Measurements from ENCODE around the gene GHR.

GHR gene

GRCh38 chr5:42423285-42424165, at the start of gene GHR:
Gene GHR, plus strand, starts transcription at chr5:42423439. Its CDS starts 142,436 bp downstream, at chr5:42565875.
- DNase-seq (ENCODE audit: low read depth in 2 of 2, low spot score in 1 of 2): no peak

- no peak for DNase-seq (ENCODE audit: low read depth in 2 of 2, low spot score in 1 of 2)
These were observed 48.5 kb upstream of the GHR start for GRCh38 chr5:42374679-42375273.

GRCh38 chr5:42377496-42377895, 45.7 kb upstream of the GHR start:
- no peak for DNase-seq (ENCODE audit: low read depth in 2 of 2, low spot score in 1 of 2)

GRCh38 chr5:42381973-42382372, 41.3 kb upstream of the GHR start:
- DNase-seq (ENCODE audit: low read depth in 2 of 2, low spot score in 1 of 2): no peak

GRCh38 chr5:42387563-42387962, 35.7 kb upstream of the GHR start:
- DNase-seq (ENCODE audit: low read depth in 2 of 2, low spot score in 1 of 2): no peak

GRCh38 chr5:42390115-42390514, 33.1 kb upstream of the GHR start:
- no peak for DNase-seq (ENCODE audit: low read depth in 2 of 2, low spot score in 1 of 2)

- no peak for DNase-seq (ENCODE audit: low read depth in 2 of 2, low spot score in 1 of 2)
These were observed 30.3 kb upstream of the GHR start for GRCh38 chr5:42392917-42393316.

- no peak for DNase-seq (ENCODE audit: low read depth in 2 of 2, low spot score in 1 of 2)
These were observed 27.1 kb upstream of the GHR start for GRCh38 chr5:42396111-42396510.

- DNase-seq (ENCODE audit: low read depth in 2 of 2, low spot score in 1 of 2): no peak
These were observed 26.0 kb upstream of the GHR start for GRCh38 chr5:42397267-42397666.

- no peak for DNase-seq (ENCODE audit: low read depth in 2 of 2, low spot score in 1 of 2)
These were observed 23.5 kb upstream of the GHR start for GRCh38 chr5:42399702-42400101.

- no peak for DNase-seq (ENCODE audit: low read depth in 2 of 2, low spot score in 1 of 2)
These were observed 22.8 kb upstream of the GHR start for GRCh38 chr5:42400474-42400873.

GRCh38 chr5:42403236-42403635, 20.0 kb upstream of the GHR start:
- DNase-seq (ENCODE audit: low read depth in 2 of 2, low spot score in 1 of 2): no peak

GRCh38 chr5:42404366-42404765, 18.9 kb upstream of the GHR start:
- no peak for DNase-seq (ENCODE audit: low read depth in 2 of 2, low spot score in 1 of 2)

- no peak for DNase-seq (ENCODE audit: low read depth in 2 of 2, low spot score in 1 of 2)
These were observed 3.9 kb upstream of the GHR start for GRCh38 chr5:42419294-42419693.

GRCh38 chr5:42422656-42423280, 471 bp upstream of the GHR start:
- DNase-seq (ENCODE audit: low read depth in 2 of 2, low spot score in 1 of 2): no peak

GRCh38 chr5:42426016-42426415, 2.8 kb downstream of the GHR start:
- DNase-seq (ENCODE audit: low read depth in 2 of 2, low spot score in 1 of 2): no peak

- DNase-seq (ENCODE audit: low read depth in 2 of 2, low spot score in 1 of 2): no peak
These were observed 6.5 kb downstream of the GHR start for GRCh38 chr5:42429694-42430093.

GRCh38 chr5:42434047-42434724, 10.9 kb downstream of the GHR start:
- no peak for DNase-seq (ENCODE audit: low read depth in 2 of 2, low spot score in 1 of 2)

GRCh38 chr5:42436051-42436450, 12.8 kb downstream of the GHR start:
- DNase-seq (ENCODE audit: low read depth in 2 of 2, low spot score in 1 of 2): no peak

- no peak for DNase-seq (ENCODE audit: low read depth in 2 of 2, low spot score in 1 of 2)
These were observed 31.2 kb downstream of the GHR start for GRCh38 chr5:42454216-42454995.

- no peak for DNase-seq (ENCODE audit: low read depth in 2 of 2, low spot score in 1 of 2)
These were observed 37.8 kb downstream of the GHR start for GRCh38 chr5:42461033-42461432.
